Measurements from ENCODE around the gene SPRR1B. TPM values are rescaled to one million over a fixed set of nuclear protein-coding genes. Genes with fewer than 3 reads are reported as not detected.

The SPRR1B gene
- total and polyA plus RNA-seq, 9 of the 15 experiments (the other 6 are each of a cell fraction or from before 2014, with no cell fraction given), result not detected

GRCh38 chr1:153032073-153032472, 1.1 kb downstream of the SPRR1B start:
- ChIA-PET POLR2A (no interaction called here), CTCF (ENCODE audit: low intra/inter-chr PET ratio) (interaction anchor here (0.6 kb wide), 1 partner anchor 149 kb away, joined by 3 read pairs; no protein-coding TSS in a partner anchor)
- DNase-seq (ENCODE audit: extremely low read depth in 1 of 4, low spot score in 3 of 4), result no peak
- ATAC-seq, result no peak
- Histone ChIP-seq H3K9ac (ENCODE audit: insufficient read depth in 1 of 2, low read depth in 2 of 2, low read length in 2 of 2) (no peak overlapping the region), H3K9me3 (replicated peaks; ENCODE audit: control insufficient read depth, insufficient read depth, low read depth, low read length) (no peaks in the 10 kb centered on the region), H3K27me3 (ENCODE audit: control insufficient read depth in 2 of 2, insufficient read depth in 2 of 2, low read length in 2 of 2) (no peaks in the 10 kb centered on the region), H3K4me2 (ENCODE audit: insufficient read depth, low read length) (no peak overlapping the region), H3K9me1 (ENCODE audit: control insufficient read depth, insufficient read depth, low read length) (no peaks in the 10 kb centered on the region), H3K79me2 (ENCODE audit: control insufficient read depth, insufficient read depth, low read length) (no peaks in the 10 kb centered on the region), H3K4me1 (replicated peaks in 1 of 2; ENCODE audit: control insufficient read depth in 2 of 2, insufficient read depth in 2 of 2, low read length in 2 of 2) (no peaks in the 10 kb centered on the region), H3K4me3 (no peak overlapping the region), H4K20me1 (replicated peaks; ENCODE audit: control insufficient read depth, insufficient read depth, low read length) (no peaks in the 10 kb centered on the region), H3K36me3 (ENCODE audit: control insufficient read depth, insufficient read depth, low read length) (no peaks in the 10 kb centered on the region), H2AFZ (ENCODE audit: low read depth, low read length) (no peak overlapping the region), H3K27ac (ENCODE audit: extremely low read depth, low read depth, low read length) (no peak overlapping the region)
- BruUV-seq (replicated peaks), result no TSS peak
- TF ChIP-seq GTF2A2 (tag; IDR thresholded peaks at IDR 0.05), result no peak
- no peak for TF ChIP-seq GTF2F1 (IDR thresholded peaks at IDR 0.05; ENCODE audit: low read depth, low read length)
- no peak for TF ChIP-seq HNRNPH1 (optimal IDR thresholded peaks at IDR 0.05; ENCODE audit: low read depth, low read length)
- no peak for TF ChIP-seq NCOA6 (IDR thresholded peaks at IDR 0.05)
- TF ChIP-seq MEF2D (tag; conservative IDR thresholded peaks at IDR 0.05; ENCODE audit: low read depth), result no peak
- no peak for TF ChIP-seq EGR1 (conservative IDR thresholded peaks at IDR 0.05)
- TF ChIP-seq ZNF239 (CRISPR knock-in tag; IDR thresholded peaks at IDR 0.05), result no peak
- no peak for TF ChIP-seq NR2C2 (CRISPR knock-in tag; IDR thresholded peaks at IDR 0.05)
- no peak for TF ChIP-seq NR2C2 (tag; IDR thresholded peaks at IDR 0.05)
- TF ChIP-seq RNF219 (CRISPR knock-in tag; IDR thresholded peaks at IDR 0.05), result no peak
- TF ChIP-seq CREBBP (IDR thresholded peaks at IDR 0.05; ENCODE audit: low read depth, low read length), result no peak
- no peak for TF ChIP-seq ZNF644 (tag; IDR thresholded peaks at IDR 0.05; ENCODE audit: low read depth)
- TF ChIP-seq MBD1 (CRISPR knock-in tag; IDR thresholded peaks at IDR 0.05), result no peak
- TF ChIP-seq CLOCK (CRISPR knock-in tag; IDR thresholded peaks at IDR 0.05; ENCODE audit: borderline replicate concordance), result no peak
- no peak for TF ChIP-seq GTF2E2 (tag; IDR thresholded peaks at IDR 0.05)
- TF ChIP-seq CREM (IDR thresholded peaks at IDR 0.05; ENCODE audit: low read depth), result no peak
- no peak for TF ChIP-seq PCBP2 (IDR thresholded peaks at IDR 0.05; ENCODE audit: low read depth, low read length, poor library complexity, severe bottlenecking)
- in situ Hi-C loops (cut with MboI) (no loop called here), intact Hi-C loops (cut with micrococcal nuclease) (loop anchor here (2.0 kb wide), 2 partner anchors 71 to 161 kb away; no protein-coding TSS in a partner anchor)
- no peak for FAIRE-seq
